Natural killer cell (primary cell): ENCODE data around the gene SNX18. TPM values are rescaled to one million over a fixed set of nuclear protein-coding genes. Genes with fewer than 3 reads are reported as not detected.

Source experiments
- ATAC-seq, 3 donors: fragments of 150-1000 bp in 2 of 3; fragments of 200-7000 bp in 1 of 3; cut with Tn5 transposase; 1 replicate in 1 of 3; 2 replicates in 2 of 3; pipeline ENCODE4 v1.10.0; 2021; ENCODE audit warnings: mild to moderate bottlenecking in 2 of 3, moderate library complexity in 2 of 3
- DNase-seq, 2 donors: peaks; one replicate each; pipeline versions ENCODE4 v3.0.0 to v3.0.0-alpha.2; 2013 to 2021; ENCODE audit warnings: mixed read lengths in 1 of 2
- H3K27ac ChIP-seq: one replicate; pipeline ENCODE4 v1.5.1; 2013; ENCODE audit warnings: mild to moderate bottlenecking, low read length
- H3K27me3 ChIP-seq: one replicate; pipeline ENCODE4 v1.6.1; 2013; ENCODE audit warnings: low read length; ENCODE audit not compliant: control insufficient read depth, insufficient read depth
- H3K36me3 ChIP-seq: one replicate; pipeline ENCODE4 v1.6.1; 2013; ENCODE audit warnings: low read length; ENCODE audit not compliant: control insufficient read depth, insufficient read depth
- H3K4me1 ChIP-seq: one replicate; pipeline ENCODE4 v1.6.1; 2013; ENCODE audit warnings: low read length; ENCODE audit not compliant: control insufficient read depth, insufficient read depth
- H3K4me3 ChIP-seq: one replicate; pipeline ENCODE4 v1.5.1; 2013; ENCODE audit warnings: low read length
- H3K9me3 ChIP-seq: one replicate; pipeline ENCODE4 v1.6.1; 2013; ENCODE audit warnings: low read length; ENCODE audit not compliant: control insufficient read depth, insufficient read depth
- H3K27ac Mint-ChIP-seq, 2 donors: one replicate each; pipeline ENCODE4 v1.8.0; 2022; ENCODE audit warnings: mild to moderate bottlenecking in 2 of 2, mixed read lengths in 2 of 2, moderate library complexity in 1 of 2
- H3K27me3 Mint-ChIP-seq, 2 donors: one replicate each; pipeline ENCODE4 v1.8.0; 2022; ENCODE audit warnings: low read depth in 2 of 2, mixed read lengths in 2 of 2
- H3K36me3 Mint-ChIP-seq: one replicate; pipeline ENCODE4 v1.8.0; 2022; ENCODE audit warnings: mixed read lengths
- H3K4me1 Mint-ChIP-seq, 2 donors: one replicate each; pipeline ENCODE4 v1.8.0; 2022; ENCODE audit warnings: mixed read lengths in 2 of 2
- H3K4me3 Mint-ChIP-seq: one replicate; pipeline ENCODE4 v1.8.0; 2022; ENCODE audit warnings: mild to moderate bottlenecking, moderate library complexity, mixed read lengths
- H3K9me3 Mint-ChIP-seq, 2 donors: one replicate each; pipeline ENCODE4 v1.8.0; 2022; ENCODE audit warnings: mixed read lengths in 2 of 2
- WGBS: methylation state at CpG from one replicate; pipeline ENCODE4 v1.1.7; 2013; ENCODE audit warnings: missing lambda C conversion rate; ENCODE audit not compliant: insufficient coverage; 5-methylcytosine and 5-hydroxymethylcytosine counted together
- intact Hi-C: fragments of 100-400 bp; cut with micrococcal nuclease; formaldehyde crosslinking; loops from one replicate; pipeline ENCODE4 v1.14.2; 2022
- total RNA-seq, 4 donors: library from RNA; stranded (reverse); fragments of 120-200 nt in 1 of 4; gene quantifications; one replicate each; pipeline versions ENCODE4 v1.2.3 to v1.2.4, GENCODE V29; 2013 to 2022
- TF ChIP-seq, protein P1 (sequence below): fragments of 200-600 bp; IDR thresholded peaks from one replicate; pipeline ENCODE4 v1.8.0; 2022; ENCODE audit warnings: antibody characterized with exemption

The SNX18 gene
- total RNA-seq, 3 donors from 2014 or later (not counting 1 experiment from before 2014, with no cell fraction given), result 31.1 to 45.6 (median 40.8) TPM

DNA sequence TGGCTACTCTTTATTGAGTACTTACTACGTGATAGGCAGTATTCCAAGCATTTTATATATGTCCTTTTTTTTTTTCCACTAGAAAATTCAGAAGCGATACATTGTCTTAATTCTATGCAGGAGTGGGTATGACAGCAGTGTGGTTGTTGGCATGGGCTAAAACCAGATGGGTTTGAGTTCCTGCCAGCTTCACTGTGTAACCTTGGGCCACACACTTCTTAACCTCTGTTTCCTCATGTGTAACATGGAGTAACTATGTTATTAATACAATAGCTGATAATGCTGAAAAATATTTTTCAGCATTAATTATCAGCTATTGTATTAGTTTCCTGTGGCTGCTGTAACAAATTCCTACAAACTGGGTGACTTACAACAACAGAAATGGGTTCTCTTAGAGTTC lies 12.0 kb downstream of the SNX18 start:
- Mint-ChIP-seq H3K27ac (no peak overlapping the region), H3K9me3 (no peaks in the 10 kb centered on the region), H3K4me3 (peak overlapping the region; percentile 77), H3K4me1 (peaks cover 15 to 33% of the 10 kb centered on the region in 2 donors), H3K27me3 (no peaks in the 10 kb centered on the region), H3K36me3 (no peaks in the 10 kb centered on the region)
- WGBS, result no CpG with 5 or more reads among the region's 2 CpGs
- ATAC-seq (peak in 2 of 3 donors; percentile 25 to 62), DNase-seq (no peak)
- Histone ChIP-seq H3K4me3 (no peak overlapping the region), H3K9me3 (no peaks in the 10 kb centered on the region), H3K27ac (no peak overlapping the region), H3K36me3 (no peaks in the 10 kb centered on the region), H3K4me1 (peaks cover 71% of the 10 kb centered on the region), H3K27me3 (no peaks in the 10 kb centered on the region)
- intact Hi-C loops, result no loop called here
- TF ChIP-seq, protein P1, sequence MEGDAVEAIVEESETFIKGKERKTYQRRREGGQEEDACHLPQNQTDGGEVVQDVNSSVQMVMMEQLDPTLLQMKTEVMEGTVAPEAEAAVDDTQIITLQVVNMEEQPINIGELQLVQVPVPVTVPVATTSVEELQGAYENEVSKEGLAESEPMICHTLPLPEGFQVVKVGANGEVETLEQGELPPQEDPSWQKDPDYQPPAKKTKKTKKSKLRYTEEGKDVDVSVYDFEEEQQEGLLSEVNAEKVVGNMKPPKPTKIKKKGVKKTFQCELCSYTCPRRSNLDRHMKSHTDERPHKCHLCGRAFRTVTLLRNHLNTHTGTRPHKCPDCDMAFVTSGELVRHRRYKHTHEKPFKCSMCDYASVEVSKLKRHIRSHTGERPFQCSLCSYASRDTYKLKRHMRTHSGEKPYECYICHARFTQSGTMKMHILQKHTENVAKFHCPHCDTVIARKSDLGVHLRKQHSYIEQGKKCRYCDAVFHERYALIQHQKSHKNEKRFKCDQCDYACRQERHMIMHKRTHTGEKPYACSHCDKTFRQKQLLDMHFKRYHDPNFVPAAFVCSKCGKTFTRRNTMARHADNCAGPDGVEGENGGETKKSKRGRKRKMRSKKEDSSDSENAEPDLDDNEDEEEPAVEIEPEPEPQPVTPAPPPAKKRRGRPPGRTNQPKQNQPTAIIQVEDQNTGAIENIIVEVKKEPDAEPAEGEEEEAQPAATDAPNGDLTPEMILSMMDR, result no peak

DNA sequence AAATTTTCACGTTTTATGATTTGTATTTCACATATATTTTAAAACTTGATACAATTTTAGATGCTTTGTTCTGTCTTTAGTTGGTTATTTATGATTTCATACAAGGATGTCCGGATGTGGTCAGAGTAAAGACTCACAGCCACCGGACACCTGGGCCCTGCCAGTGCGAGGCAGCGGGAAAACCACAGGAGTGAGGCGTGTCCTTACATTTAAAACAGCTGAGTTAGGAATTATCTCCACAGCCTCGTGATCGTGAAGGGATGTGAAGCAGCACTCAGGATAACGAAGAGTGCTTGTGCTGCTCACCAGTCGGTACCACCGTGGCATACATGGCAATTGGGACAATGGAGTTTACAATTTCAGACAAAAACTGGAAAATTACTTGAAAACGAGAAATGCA lies 14.0 kb downstream of the SNX18 start:
- Mint-ChIP-seq H3K4me1 (peaks cover 29 to 38% of the 10 kb centered on the region in 2 donors), H3K27ac (peak overlapping the region in 1 of 2 donors; percentile 89), H3K4me3 (peak overlapping the region; percentile 87), H3K9me3 (no peaks in the 10 kb centered on the region), H3K27me3 (no peaks in the 10 kb centered on the region), H3K36me3 (no peaks in the 10 kb centered on the region)
- DNase-seq, result no peak
- peak in 2 of 3 donors; percentile 33 to 38 for ATAC-seq
- TF ChIP-seq, protein P1, result no peak
- intact Hi-C loops, result no loop called here
- WGBS, result 40% methylated on average over 11 of the region's 12 CpGs
- Histone ChIP-seq H3K27me3 (no peaks in the 10 kb centered on the region), H3K36me3 (no peaks in the 10 kb centered on the region), H3K9me3 (no peaks in the 10 kb centered on the region), H3K4me3 (no peak overlapping the region), H3K4me1 (peaks cover 59% of the 10 kb centered on the region), H3K27ac (peak overlapping the region; percentile 0)

DNA sequence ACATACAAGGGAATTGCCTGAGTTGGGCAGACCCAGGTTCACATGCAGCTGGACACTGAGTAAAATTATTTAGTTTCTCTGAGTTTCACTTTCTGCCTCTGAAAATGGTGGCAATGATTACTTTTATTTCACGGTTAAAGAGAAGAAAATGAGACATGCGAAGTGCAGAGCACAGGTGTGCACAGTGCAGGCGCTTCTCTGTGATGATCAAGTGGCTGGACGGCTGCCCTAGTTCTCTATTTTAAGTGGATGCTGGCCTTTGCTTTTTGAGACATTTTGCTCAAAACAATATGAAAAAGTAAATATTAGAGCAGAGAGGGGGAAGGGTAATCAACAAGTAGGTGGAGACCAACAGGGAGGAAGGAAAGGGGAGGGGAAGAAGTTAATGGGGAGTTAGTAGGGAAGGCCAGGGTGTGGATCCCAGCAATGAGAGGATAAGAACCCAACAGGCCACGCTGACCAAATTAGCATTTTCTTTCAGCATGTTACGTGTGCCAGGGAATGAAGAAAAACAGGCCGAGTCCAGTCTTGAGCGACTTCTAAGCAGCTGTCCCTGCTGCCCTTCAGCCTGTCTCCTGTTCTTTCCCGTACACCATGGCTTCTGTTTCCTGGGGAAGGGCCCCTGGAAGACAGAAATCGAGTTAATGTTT lies 16.1 kb downstream of the SNX18 start:
- 89% methylated on average over 10 of the region's 10 CpGs for WGBS
- Histone ChIP-seq H3K27ac (no peak overlapping the region), H3K36me3 (no peaks in the 10 kb centered on the region), H3K4me1 (peaks cover 47% of the 10 kb centered on the region), H3K9me3 (no peaks in the 10 kb centered on the region), H3K4me3 (no peak overlapping the region), H3K27me3 (no peaks in the 10 kb centered on the region)
- DNase-seq (no peak), ATAC-seq (no peak)
- TF ChIP-seq, protein P1, result no peak
- intact Hi-C loops, result no loop called here
- no peaks in the 10 kb centered on the region for H3K9me3 Mint-ChIP-seq
- H3K27me3 Mint-ChIP-seq, result no peaks in the 10 kb centered on the region
- peaks cover 49 to 59% of the 10 kb centered on the region in 2 donors for H3K4me1 Mint-ChIP-seq
- no peaks in the 10 kb centered on the region for H3K36me3 Mint-ChIP-seq
- H3K27ac Mint-ChIP-seq, result peak overlapping the region; percentile 83 to 89
- peak overlapping the region; percentile 60 for H3K4me3 Mint-ChIP-seq
